Thoracic aorta (tissue), 2 donors: Measurements from ENCODE around the gene BPIFB2. TPM values are rescaled to one million over a fixed set of nuclear protein-coding genes. Genes with fewer than 3 reads are reported as not detected.

Source experiments
- ATAC-seq: fragments of 150-250 bp; one replicate; pipeline ENCODE4 v1.8.0; 2017; ENCODE audit warnings: low read depth; ENCODE audit not compliant: insufficient number of reproducible peaks, low FRiP score
- DNase-seq: peaks from one replicate; pipeline ENCODE4 v3.0.0-alpha.2; 2020; ENCODE audit warnings: low spot score
- H3K27ac ChIP-seq, 2 donors: fragments of 200-600 bp; sonication (generic); 1 replicate in 1 of 2; 2 replicates in 1 of 2; pipeline ENCODE4 v1.5.1; 2016; ENCODE audit warnings: mild to moderate bottlenecking in 2 of 2, moderate library complexity in 2 of 2
- H3K27me3 ChIP-seq: fragments of 200-600 bp; sonication (generic); replicated peaks from 2 replicates; pipeline ENCODE4 v1.6.0; 2016; ENCODE audit warnings: mild to moderate bottlenecking; ENCODE audit not compliant: insufficient read depth
- H3K36me3 ChIP-seq: fragments of 200-600 bp; sonication (generic); one replicate; pipeline ENCODE4 v1.5.1; 2016
- H3K4me1 ChIP-seq, 2 donors: fragments of 200-600 bp; sonication (generic); 1 replicate in 1 of 2; 2 replicates in 1 of 2; pipeline versions ENCODE4 v1.5.1 to v1.6.0; 2016; ENCODE audit warnings: low read depth in 2 of 2, mild to moderate bottlenecking in 1 of 2; ENCODE audit not compliant: control insufficient read depth in 1 of 2
- H3K4me3 ChIP-seq: fragments of 200-600 bp; sonication (generic); 2 replicates; pipeline ENCODE4 v1.5.1; 2016; ENCODE audit warnings: mild to moderate bottlenecking
- H3K9me3 ChIP-seq: fragments of 200-600 bp; sonication (generic); 2 replicates; pipeline ENCODE4 v1.5.1; 2016
- total RNA-seq, 2 donors: library from RNA; depleted of rRNA; stranded (reverse); fragments of >200 nt; gene quantifications; one replicate each; pipeline versions ENCODE4 v1.1.0 to v1.2.3, GENCODE V29; 2016
- TF ChIP-seq, protein P1 (sequence below): fragments of 200-600 bp; sonication (generic); IDR thresholded peaks from one replicate; pipeline ENCODE4 v1.5.1; 2019; ENCODE audit warnings: antibody characterized with exemption

Gene BPIFB2
- total RNA-seq, 2 donors from 2014 or later: not detected

DNA sequence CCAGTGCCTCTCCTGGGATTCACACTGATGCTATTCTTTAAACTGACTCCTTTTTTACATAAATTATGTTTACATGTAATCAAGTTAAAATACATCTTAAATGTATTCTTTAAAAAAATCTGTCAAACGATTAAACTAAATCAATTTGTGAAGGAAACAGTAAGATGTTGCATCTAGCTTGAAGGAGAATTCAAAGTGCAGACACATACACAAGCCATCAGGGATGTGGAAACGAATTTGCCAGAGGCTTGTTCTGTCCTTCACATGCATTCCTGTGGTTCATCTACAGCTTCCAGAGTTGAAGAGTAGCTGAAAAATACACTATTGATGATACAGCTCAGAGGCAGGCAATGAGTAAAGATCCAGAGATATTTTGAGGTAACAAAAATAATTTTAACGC is 38.9 kb downstream of the BPIFB2 start:
- DNase-seq (no peak), ATAC-seq (no peak)
- Histone ChIP-seq H3K27ac (no peak overlapping the region), H3K27me3 (no peaks in the 10 kb centered on the region), H3K4me3 (no peak overlapping the region), H3K36me3 (no peaks in the 10 kb centered on the region), H3K9me3 (peaks cover 15% of the 10 kb centered on the region), H3K4me1 (no peaks in the 10 kb centered on the region)
- TF ChIP-seq, protein P1, sequence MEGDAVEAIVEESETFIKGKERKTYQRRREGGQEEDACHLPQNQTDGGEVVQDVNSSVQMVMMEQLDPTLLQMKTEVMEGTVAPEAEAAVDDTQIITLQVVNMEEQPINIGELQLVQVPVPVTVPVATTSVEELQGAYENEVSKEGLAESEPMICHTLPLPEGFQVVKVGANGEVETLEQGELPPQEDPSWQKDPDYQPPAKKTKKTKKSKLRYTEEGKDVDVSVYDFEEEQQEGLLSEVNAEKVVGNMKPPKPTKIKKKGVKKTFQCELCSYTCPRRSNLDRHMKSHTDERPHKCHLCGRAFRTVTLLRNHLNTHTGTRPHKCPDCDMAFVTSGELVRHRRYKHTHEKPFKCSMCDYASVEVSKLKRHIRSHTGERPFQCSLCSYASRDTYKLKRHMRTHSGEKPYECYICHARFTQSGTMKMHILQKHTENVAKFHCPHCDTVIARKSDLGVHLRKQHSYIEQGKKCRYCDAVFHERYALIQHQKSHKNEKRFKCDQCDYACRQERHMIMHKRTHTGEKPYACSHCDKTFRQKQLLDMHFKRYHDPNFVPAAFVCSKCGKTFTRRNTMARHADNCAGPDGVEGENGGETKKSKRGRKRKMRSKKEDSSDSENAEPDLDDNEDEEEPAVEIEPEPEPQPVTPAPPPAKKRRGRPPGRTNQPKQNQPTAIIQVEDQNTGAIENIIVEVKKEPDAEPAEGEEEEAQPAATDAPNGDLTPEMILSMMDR: no peak

- ATAC-seq (no peak), DNase-seq (no peak)
- H3K27me3 ChIP-seq: no peaks in the 10 kb centered on the region
- TF ChIP-seq, protein P1: no peak
- H3K4me3 ChIP-seq: no peak overlapping the region
- no peaks in the 10 kb centered on the region for H3K4me1 ChIP-seq
- H3K9me3 ChIP-seq: no peaks in the 10 kb centered on the region
- no peak overlapping the region for H3K27ac ChIP-seq
- H3K36me3 ChIP-seq: no peaks in the 10 kb centered on the region
These were observed 43.8 kb downstream of the BPIFB2 start for GRCh38 chr20:33051333-33051732.

DNA sequence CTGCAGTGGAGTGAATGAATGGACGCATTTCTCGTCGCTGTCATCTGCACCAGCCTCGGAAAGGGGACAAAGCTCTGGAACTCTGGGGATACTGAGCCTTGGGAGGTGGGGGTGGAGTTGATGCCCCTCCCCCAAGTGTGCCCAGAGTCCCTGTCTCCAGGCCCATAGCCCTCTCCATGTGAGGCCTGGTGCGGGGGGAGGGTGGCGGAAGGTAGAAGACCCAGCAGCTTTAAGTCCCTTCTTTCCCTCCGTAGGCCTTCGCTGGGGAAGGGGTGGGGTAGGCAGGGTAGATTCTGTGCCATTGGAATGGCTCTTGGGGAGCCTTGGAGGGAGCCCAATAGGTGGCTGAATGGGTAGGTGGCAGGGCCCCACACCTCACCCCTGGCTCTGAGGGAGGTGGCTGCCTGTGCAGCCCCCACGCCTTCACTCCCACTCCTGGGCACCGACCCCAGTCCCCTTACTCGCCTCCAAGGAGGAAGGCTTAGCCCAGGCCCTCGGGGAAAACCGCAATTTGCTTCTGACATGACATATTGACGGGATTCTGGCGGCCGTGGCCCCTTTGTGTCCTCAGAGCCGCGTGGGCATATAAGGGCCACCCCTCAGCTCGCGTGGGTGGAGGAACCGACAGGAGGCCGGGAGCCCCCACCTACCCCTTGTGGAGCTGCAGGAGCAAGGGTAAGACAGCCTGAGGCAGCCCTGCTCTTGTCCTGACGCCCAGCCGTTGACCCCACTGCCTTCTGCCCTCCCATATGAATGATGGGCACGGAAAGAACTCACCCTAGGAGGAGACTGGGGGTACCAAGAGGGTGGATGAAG is 46.0 kb downstream of the BPIFB2 start, which contains the start of gene BPIFB3:
Gene BPIFB3 (plus strand): TSS at position 613 of the 816 bp plus-strand sequence. CDS start 1,533 bp downstream, outside the sequence.
- no peak for ATAC-seq
- TF ChIP-seq, protein P1: no peak
- Histone ChIP-seq H3K9me3 (no peaks in the 10 kb centered on the region), H3K36me3 (no peaks in the 10 kb centered on the region), H3K27me3 (no peaks in the 10 kb centered on the region), H3K4me1 (no peaks in the 10 kb centered on the region), H3K4me3 (no peak within 1 kb of the TSS), H3K27ac (no peak within 1 kb of the TSS)
- DNase-seq: no peak

DNA sequence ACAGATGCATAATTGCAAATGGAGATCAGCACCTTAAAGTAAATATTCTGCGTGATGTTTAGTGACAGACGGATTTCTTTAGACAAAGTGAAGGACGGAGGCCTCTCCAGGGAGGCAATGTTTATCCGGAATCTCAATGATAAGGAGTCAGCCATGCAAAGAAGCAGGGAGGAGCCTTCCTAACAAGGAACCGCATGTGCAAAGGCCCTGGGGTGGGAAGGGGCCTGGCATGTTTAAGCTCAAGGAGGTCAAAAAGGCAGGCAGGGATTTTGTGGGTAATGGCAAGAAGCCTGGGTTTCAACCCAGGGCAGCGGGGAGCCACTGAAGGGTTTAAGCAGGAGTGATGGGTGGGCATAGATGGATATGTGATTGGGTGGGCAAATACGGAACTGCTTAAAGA is 46.9 kb downstream of the BPIFB2 start:
- TF ChIP-seq, protein P1: no peak
- Histone ChIP-seq H3K27ac (no peak overlapping the region), H3K27me3 (no peaks in the 10 kb centered on the region), H3K4me1 (no peaks in the 10 kb centered on the region), H3K9me3 (no peaks in the 10 kb centered on the region), H3K4me3 (no peak overlapping the region), H3K36me3 (no peaks in the 10 kb centered on the region)
- ATAC-seq (no peak), DNase-seq (no peak)

GRCh38 chr20:33054791-33055190 is 47.3 kb downstream of the BPIFB2 start:
- TF ChIP-seq, protein P1: no peak
- no peaks in the 10 kb centered on the region for H3K4me1 ChIP-seq
- no peaks in the 10 kb centered on the region for H3K27me3 ChIP-seq
- DNase-seq (no peak), ATAC-seq (no peak)
- no peak overlapping the region for H3K4me3 ChIP-seq
- no peaks in the 10 kb centered on the region for H3K36me3 ChIP-seq
- no peak overlapping the region for H3K27ac ChIP-seq
- H3K9me3 ChIP-seq: no peaks in the 10 kb centered on the region
